HG03460 (cell line): Measurements from ENCODE around the gene RALGPS2.
"Not testable (repeated sequence)": the region's sequence is repeated elsewhere in the genome, so short reads cannot be mapped to it uniquely, and the experiment has no call there.

Experiments used
- ATAC-seq: cut with Tn5 transposase; IDR thresholded peaks from one replicate; pipeline ENCODE4 v1.9.1; 2021; ENCODE audit not compliant: unreplicated experiment

RALGPS2 gene

DNA sequence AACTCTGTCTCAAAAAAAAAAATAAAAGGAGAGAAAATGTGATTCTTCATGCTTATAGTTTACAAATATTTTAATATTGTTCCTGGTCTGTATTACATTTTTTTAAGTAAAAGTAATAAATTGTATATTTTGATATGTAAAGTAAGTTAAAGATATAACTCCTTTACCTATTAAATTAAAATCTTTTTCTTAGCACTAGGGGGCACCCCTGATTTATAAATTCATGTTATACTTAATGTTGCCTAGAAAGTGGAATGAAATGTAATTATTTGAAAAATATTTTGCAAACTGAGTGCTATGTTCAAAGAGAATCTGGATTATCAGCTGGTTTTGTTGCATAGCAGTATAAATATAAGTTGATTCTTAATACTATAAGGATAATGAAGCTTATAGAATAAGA is 49.2 kb downstream of the RALGPS2 start:
- no peak for ATAC-seq

DNA sequence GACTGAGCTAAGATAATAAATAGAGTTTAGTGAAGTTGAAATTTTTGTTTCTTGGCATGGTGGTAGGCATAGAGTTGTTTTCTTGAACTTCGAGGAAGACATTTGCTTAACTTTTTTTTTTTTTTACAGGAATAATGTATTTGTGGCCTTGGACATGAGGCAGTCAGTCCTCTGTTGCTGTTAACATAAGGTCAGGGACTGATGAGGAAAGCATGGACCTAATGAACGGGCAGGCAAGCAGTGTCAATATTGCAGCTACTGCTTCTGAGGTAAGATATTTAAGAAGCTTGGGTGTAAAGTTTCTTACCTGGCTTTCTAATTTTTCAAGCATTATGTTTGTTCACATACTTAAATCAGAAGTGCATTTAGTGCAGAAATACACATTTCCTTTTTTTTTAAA is 51.5 kb downstream of the RALGPS2 start:
- ATAC-seq = no peak

DNA sequence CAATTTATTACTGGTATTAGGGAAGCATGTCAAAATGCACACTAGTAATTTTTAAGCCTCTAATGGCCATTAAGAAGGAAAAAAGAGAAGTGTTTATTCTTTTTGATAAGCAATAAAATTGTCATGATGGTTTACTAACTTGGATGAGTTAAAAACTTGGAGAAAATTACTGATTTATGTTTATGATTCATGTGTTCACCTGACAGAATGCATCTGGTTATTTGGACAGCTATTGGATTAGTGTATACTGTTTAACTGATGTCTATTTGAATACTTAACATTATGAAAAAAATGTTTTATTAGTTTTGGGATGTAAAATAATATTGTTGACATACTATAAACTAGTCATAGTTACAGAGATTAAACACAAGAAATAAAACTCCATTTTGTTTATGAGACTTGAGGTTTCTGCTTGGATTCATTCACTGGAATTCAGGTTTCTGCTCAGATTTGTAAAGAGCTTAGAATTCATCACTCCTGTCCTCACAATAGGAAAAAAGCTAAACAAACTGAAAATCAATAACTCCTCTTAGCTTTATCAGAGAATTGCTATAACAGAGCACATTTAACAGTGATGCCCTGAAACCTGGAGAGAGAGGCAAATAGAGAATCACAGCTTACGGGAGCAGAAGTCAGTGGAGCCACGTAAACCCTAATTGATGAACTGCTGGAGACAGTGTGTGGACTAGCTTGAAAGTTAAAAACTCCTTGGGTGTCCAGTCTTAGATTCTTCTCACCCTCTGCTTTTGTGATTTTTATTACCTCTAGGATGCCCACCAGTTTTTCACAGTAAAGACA is 56.7 kb downstream of the RALGPS2 start:
- no peak for ATAC-seq

DNA sequence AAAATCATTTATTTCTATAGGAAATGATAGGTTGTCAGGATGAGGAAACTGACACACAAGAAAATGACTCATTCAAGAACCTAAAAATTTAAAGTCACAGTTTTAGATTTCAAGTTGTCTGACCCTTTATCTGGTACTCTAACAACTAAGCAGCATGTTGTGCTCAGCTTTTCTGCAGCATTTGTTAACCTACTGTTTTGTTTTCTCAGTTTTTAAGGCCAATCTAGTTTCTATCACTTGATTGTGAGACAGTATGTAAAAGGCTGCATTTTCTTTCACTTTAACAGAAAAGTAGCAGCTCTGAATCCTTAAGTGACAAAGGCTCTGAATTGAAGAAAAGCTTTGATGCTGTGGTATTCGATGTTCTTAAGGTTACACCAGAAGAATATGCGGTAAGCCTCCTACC is 59.1 kb downstream of the RALGPS2 start:
- ATAC-seq = no peak

DNA sequence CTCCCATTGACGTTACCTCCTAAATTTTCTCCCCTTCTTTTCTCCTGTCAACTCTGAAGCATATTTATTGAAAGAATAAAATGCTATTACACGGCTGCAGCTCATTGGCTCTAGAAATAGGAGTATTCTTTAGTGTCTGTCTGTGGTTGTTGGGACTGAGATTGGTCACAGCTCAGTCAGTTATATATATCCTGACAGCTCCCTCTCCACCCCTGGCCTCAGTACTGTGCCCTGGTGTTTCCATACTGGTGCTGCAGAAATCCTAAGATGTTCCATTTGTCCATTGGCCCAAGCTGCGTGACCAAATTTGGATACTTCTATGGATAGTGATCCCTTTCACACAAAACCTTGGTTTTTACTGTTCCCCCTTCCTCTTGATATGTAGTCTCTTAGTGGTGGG is 67.3 kb downstream of the RALGPS2 start:
- no peak for ATAC-seq

DNA sequence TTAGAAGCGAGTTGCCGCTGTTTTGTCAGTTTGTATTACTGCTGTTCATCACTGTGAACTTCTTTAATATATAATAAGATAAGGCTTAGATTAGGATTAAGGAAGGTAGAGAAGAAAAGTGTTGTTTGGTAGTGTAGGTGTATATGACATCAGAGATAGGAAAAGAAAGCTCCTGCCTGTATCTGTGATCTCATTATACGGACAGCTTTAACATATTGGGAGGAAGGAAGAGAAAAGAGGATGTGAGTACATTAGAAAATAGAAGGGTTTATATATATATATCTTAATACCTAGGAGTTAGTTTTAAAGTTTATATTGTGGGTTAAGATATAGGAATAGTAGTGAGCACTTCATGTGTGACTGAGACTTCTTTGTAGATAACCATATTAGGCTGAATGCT is 71.0 kb downstream of the RALGPS2 start:
- no peak for ATAC-seq

DNA sequence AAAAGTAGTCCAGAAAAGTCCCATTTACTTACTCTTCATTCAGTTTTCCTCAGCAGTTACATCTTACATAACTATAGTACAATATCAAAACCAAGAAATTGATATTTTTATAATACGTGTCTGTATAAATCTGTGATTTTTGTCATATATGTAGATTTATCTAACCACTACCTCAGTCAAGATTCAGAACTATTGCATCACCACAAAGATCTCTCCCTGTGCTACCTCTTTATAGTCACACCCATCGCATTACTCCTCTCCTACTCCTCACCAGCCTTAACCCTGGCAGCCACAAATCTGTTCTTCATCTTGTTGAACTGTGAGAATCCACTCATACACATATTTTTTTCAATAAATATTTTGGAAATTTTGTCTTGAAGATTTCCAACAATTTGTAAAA is 72.5 kb downstream of the RALGPS2 start:
- no peak for ATAC-seq

DNA sequence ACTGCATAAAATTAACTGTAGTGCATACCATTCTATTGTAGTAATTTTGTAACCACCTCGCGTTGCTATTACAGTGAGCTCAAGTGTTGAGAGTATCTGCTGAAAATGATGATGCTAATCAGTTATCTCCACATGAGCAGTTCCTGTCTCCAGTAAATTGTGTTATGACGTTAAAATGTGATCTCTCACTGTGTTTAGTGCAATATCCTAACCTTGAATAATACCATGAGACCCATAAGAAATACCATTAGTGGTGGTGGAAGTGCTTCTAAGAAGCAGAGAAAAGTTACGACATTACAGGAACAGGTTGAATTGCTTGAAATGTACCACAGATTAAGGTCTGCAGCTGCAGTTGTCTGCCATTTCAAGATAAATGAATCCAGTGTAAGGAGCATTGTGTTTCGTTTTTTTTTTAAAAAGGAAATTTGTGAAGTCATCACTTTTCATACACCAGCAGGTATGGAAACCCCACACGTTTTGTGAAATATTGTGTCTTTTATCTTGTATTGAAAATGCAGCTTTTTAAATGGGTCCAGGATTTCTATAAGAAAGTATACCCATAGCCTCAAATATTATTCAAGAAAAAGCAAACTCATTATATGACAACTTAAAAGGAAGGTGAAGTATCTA is 73.3 kb downstream of the RALGPS2 start:
- ATAC-seq = no peak

DNA sequence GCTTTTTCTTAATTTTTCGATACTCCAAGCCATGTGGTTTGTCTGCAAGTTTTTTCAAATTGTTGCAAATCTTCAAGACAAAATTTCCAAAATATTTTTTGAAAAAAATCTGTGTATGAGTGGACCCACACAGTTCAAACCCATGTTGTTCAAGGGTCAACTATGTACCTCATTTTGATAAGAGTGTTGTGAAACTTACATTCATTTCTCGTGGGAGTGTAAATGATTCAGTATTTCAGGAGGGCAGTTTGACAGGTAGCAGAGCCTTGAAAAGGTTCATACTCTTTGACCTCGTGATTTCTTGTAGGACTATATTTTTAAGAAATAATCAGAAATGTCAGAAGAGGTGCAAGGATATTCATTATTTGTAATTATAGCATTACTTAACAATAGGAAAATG is 77.8 kb downstream of the RALGPS2 start:
- ATAC-seq = no peak

DNA sequence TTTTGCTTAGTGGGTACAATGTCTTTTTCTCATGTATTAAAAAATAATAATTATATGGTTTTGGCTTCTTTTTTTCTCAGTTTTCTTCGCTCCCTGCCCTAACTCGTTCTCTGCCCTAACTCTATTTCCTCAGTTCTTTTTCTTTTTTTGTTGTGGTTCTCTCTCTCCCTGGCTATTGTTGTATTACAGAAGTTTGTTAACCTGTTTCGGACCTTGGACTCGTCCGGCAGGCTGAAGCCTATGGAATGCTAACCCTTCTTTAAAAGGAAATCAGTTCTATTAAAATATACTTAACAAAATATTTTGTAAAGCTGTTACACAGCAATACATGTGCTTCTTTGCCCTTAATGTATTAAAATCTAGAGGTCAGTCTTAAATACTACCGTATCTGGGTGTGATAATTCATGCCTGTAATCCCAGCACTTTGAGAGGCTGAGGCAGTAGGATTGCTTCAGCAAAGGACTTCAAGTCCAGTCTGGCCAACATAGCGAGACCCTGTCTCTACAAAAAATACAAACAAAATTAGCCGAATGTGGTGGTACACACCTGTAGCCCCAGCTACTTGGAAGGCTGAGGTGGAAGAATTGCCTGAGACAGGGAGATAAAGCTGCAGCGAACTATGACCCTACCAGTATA is 81.7 kb downstream of the RALGPS2 start:
- ATAC-seq = no peak

DNA sequence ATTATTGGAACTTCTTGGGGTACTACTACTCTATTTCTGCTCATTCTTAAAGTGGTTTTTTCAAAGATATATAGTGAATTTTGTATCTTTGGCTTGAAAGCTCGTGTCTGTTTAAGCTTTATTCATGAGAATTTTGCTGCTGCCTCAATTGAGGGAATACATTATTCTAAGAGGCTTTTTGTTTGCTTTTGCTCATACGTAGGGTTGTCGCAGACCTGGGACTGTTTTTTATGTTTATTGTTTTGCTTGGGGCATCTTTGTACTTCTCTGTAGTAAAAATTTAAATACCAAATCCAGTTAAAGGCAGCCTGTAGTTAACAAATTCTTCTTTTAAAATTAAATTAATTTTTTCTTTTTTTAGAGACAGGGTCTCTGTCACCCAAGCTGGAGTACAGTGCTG is 83.5 kb downstream of the RALGPS2 start:
- no peak for ATAC-seq

DNA sequence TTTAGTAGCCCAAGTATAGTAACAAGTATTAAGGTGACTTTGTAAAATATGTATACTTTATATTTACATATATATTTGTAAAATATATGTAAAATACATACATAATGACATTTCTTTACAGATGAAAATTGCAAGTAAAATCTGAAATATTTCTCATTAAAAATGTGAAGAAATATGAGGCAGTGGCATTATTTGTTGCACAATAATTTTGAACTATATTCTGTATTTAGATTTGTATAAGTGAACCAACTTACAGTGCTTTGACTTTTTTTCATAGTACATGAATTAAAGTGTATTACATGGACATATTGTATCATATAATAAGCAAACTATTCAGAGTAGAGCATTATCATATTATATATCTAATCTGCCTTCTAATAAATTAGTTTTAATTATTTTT is 85.5 kb downstream of the RALGPS2 start:
- no peak for ATAC-seq

DNA sequence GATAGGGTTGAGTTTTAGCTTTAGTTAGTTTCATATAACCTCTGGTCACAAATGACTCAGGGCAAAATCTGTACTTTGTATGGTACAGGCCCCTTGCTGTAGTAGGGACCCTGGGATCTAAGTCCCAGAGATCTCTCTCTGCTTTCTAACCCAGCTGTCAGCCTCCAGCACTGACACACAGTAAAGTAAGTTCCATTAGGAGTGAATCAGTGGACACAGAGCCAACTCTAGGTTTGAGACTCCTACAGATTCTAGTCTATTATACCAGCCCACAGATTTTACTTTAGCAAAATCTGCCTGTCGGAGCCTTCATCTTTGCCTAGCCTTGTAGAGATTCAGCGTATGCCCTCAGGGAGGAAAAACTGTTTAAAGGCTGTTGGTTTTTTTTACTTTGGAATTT is 93.4 kb downstream of the RALGPS2 start:
- ATAC-seq = no peak

DNA sequence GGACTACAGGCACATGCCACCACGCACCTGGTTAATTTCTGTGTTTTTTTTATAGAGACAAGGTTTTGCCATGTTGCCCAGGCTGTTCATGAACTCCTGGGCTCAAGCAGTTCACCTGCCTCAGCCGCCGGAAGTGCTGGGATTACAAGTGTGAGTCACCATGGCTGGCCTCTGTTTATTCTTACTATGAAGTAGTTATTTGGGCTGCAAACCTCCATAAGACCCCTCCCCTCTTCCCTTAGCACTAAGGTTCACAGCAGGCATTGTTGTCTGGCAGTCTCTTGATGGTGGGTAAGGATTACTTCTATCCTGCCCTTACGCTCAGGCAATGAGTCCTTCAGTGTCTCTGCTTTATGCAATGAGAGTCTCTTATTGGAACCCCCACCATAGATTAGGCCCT is 94.1 kb downstream of the RALGPS2 start:
- no peak for ATAC-seq

DNA sequence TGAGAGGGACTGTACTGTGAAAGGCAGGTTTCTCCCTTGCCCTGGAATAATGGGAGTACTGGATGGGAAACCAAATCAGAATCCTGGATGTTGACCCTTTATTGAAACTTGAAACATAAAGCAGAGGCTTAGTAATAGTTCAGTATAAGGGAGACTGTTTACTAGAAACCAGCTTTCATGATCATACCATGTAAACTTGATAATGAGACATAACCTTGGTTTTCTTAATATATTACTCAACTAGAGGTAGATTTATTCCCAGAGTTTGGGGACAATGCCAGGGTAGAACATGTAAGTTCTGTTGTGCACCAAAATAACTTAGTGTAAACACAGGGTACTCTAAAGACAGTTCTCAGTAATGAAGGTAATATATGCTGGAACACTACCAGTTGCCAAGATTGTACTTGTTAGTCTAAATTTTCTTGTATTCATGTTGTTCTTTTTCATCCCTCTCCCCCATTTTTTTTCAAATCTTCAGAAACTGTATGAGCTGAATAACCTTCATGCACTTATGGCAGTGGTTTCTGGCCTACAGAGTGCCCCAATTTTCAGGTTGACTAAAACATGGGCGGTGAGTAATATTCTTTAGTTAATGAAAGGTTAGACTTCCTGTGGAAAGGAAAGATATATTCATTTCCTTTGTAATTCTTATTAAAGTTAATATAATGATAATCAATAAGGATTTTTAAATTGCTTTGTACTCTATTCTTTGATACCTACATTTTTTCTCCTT is 96.3 kb downstream of the RALGPS2 start:
- ATAC-seq = no peak

DNA sequence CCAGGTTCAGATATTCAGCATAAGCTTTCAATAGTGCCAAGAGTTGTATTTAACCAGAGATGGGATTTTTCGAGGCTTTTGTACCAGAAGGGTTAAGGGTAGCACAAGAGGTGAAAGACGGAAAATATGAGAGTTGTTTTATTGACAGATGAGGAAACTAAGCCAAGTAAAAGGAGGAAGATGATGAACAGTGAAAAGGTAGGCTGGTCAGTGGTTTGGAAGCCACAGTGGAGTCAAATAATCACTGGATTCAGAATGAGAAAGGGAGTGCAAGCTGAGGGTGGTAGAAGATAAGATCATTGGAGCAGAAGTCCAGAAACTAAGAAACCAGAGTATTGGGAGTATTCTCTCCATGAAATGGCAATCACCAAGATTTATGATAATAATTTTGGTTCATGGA is 100.1 kb downstream of the RALGPS2 start:
- no peak for ATAC-seq

DNA sequence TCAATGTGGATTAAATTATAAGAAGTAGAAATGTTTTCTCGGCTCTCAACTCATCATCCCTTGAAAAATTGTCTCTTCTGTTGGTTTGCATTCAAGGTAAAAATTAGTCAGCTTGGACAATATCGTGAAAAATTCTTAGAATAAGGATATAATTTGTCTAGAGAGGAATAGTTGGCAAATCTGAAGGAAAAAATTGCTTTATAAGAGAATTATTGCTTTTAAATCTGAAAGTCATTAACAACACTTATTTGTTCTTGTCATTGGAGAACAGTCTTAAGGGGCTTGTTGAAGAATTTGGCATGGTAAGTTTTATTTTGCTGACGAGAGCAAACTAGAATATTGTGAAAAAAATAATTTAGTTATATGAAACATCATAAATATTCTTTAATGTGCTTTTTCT is 119.4 kb downstream of the RALGPS2 start:
- ATAC-seq = no peak

DNA sequence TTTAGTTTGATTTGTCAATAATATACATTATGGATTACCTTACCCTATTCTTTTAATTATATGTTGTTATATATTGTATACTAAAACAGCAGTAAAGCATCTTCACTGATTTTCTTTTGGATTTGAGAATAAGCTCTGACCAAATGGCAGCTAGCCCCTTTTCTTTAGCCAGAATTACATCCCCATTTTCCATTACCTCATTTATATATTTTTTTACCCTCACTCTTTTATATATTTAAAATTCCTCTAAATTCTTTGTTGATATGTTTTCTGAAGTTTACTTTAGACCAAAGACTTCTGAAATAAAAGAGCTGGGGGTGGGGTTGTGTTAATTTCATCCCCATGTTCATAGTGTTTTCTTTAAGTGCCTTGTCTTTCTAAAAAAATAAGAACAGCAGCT is 121.3 kb downstream of the RALGPS2 start:
- ATAC-seq = no peak

DNA sequence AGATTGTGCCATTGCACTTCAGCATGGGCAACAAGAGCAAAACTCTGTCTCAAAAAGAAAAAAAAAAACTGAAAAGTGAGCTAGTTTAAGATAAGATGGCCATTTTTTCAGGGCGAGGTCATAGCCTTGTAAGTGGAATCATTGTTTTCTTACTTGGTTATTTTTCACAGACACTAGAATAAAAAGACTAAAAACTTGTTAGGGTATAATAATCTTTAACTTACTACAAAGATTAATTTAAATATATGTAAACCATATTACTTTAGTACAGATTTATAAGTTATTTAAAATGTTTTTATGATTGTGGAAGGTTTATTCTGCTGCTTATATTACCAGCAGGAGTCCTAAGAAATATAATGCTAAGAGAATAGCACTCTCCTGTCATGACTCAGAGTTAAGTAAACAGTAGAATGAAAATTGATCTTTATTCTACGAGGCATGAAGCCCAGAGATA is 122.4 kb downstream of the RALGPS2 start:
- ATAC-seq = no peak

DNA sequence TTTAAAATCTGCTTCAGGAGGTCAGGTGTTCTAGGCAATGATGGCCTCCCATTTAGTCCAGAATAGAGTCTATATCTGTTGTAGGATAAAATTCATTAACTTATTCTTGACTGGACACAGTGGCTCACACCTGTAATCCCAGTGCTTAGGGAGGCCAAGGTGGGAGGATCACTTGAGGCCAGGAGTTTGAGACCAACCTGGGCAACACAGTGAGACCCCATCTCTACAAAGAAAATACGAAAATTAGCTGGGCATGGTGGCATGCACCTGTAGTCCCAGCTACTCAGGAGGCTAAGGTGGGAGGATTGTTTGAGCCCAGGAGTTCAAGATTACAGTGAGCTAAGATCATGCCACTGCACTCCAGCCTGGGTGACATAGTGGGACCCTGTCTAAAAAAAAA is 122.9 kb downstream of the RALGPS2 start:
- not testable (repeated sequence) for ATAC-seq

DNA sequence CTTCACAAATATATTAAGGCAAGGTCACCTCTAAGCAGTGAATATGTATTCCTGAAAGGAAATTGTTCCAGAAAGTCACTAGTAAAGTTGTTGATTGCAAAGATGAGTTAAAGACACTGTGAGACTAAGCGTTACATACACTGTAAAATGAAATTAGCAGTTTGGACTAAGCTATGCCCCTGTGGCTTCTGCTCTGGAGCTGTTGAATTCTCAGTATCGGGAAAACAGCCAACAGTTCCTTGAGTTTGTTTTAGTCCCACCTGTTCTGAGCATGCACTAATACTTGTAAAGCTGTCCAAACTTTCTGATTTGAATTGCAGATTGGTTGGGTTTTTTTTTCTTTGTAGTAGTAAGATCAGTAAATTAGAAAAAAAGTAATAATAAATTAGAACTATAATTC is 124.9 kb downstream of the RALGPS2 start:
- ATAC-seq = no peak

DNA sequence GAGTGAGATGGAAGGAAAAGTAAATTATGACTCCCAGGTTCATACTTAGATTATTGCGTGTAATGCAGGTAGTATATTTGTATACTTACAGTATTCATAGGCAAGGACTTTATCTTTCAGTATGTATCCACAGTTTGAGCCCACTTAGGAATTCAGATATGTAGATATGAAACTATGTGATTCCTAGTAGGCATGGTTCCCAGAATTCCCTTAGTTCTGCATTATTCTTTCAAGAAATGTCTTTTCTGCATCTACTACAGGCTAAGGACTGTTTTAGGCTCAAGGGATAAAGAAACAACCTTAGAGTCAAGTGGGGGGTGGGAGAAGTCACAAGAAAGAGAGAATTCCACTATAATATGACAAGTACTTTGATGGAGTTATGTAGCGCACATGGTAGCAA is 132.1 kb downstream of the RALGPS2 start:
- ATAC-seq = no peak
